NCI-H2171 (cell line): ENCODE results near the gene GFOD1.
A peak's percentile ranks its signal among the peaks of the same experiment; 100 is the strongest.

Source experiments
- DNase-seq: peaks from one replicate; lab custom pipeline; 2025; lab: John Stamatoyannopoulos, UW

Gene GFOD1

DNA sequence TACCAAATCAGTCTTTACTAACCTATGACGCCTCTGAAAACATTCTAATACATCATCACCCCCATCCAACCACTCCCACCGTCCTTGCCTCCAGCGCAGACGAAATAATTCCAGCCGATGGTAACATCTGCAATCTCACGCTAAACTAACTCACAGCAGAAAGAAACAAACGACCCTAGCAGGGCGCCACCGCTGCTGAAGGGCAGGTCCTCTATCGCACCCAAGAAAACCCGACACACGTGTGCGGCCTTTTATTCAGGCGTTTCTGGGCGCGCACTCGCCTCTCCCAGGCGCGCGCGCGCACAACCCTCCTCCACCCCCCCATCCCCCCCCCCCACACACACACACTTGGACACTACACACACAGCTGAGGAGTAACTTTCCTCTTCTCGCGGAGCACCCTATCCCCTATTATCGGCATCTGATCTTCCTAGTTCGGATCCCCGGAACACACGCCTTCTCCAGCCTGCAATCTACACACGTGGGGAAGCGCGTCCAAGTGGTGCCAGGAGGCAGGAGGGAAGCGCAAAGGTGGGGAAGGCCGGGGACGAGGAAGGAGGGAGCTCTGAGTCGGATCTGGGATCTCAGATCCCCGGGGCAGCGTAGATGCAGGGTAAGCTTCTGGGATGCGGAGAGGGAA lies 1.4 kb downstream of the GFOD1 start:
- DNase-seq = peak; percentile 70

DNA sequence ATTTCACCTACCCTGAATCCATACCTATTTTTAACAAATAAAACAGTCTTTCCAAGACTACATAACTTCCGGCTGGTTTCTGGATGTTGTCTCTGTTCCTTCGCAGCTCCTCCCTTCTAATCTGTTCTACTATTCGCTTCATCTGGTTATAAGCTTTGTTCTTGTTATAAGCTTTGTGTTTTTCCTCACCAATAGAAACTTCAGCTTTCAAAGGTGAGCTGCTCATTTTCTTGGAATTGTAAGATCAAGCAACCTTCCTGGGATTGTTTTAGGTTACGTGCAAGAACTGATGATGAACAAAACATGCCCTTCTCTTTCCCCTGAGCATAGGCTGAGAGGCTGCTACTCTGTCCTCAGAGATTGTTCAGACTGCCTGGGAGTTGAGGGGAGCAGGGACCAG lies 2.1 kb downstream of the GFOD1 start:
- DNase-seq = no peak

DNA sequence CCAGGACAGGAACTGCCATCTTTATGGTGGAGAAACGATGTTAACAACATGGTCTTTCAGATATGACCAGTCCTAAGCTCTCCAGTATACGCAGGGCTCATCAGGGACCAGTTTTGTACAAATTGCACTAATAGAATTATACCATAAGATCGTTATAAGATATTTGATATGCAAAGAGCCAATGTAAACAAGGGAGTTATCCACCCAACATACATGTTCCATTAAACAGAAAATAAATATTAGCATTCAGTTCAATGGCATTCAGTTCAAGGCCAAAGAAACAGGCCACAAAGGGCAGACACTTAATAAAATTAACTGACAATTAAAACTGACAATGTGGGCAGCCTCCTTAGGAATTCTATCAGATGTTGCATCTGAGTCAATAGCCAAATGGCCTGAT lies 2.6 kb downstream of the GFOD1 start:
- DNase-seq = no peak

DNA sequence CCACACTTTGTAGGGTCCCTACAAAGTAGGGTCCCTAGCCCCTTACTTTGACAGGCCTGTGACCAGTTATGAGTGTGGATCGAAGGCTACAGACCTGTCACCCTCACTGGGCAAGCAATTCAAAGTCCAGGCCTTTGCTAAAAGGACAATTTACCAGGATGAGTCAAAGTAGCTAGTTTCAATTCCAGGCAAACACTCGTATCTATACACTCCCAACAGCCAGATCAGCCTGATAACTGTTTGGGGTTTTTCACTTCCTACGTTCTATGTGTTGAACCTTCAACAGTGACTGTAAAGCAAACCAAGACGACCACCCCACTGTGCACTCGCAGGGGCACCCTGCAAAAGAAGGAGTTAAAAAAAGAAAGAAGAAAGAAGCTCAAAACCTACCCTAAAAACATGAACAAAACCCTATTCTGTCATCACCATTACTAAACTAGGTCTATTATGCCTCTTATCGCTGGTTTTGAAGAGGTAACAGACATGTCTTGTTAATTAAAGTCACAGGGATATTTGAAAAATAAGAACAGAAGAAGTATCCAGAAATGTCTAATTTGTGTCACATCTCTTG lies 3.2 kb downstream of the GFOD1 start:
- DNase-seq = no peak

DNA sequence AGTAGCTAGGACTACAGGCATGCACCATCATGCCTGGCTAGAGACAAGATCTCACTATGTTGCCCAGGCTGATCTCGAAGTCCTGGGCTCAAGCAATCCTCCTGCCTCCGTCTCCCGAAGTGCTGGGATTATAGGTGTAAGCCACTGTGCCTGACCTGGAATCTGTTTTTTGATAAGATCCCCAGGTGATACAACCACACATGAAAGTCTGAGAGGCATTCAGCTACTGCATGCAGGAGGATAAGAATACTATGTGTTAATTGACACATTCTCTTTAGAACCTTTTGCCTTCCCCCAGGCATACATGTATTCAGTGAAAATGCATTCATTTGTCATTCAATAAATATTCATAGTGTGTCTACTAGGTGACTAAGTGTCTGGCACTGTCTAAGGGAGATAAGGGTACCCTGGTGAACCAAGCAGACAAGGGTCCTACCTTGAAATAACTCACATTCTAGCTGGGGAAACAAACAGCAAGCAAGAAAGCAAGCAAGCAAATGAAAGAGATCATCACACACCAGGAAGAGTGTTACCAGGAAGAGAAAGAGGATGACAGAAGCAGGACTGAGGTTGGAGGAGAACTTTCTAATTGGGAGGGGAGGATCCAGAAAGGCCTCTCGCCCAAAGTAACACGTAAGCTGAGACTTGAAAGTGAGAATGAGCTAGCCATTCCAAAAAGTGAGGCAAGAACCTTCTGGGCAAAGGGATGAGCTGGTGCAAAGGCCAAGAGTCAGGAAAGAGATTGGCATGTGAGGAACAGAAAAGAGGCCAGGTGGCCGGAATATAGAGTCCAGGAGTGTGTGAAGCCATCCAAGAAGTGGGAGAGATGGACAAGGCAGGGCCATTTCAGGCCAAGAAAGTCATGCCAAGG lies 6.5 kb downstream of the GFOD1 start:
- DNase-seq = no peak

DNA sequence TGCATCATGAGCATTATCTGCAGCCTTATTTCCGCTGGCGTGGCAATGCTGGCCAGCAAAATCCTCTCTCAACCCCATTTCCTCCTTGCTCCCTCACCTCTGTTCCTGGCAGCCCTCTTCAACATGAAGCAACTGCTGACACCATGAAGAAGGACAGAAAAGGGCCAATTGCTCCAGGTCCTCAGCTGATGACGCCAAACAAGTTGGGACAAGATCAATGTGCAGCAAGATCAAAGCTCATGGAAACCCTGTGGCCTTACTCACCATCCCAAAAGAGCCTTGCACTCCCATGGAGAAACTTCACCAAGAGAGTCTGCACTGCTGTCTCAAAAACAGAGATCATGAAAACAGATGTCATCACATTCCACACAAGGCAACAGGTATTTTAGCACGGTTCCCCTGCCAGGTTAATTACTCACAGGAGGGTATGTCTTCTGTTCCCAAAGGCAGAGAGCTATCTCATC lies 7.4 kb downstream of the GFOD1 start:
- no peak for DNase-seq

DNA sequence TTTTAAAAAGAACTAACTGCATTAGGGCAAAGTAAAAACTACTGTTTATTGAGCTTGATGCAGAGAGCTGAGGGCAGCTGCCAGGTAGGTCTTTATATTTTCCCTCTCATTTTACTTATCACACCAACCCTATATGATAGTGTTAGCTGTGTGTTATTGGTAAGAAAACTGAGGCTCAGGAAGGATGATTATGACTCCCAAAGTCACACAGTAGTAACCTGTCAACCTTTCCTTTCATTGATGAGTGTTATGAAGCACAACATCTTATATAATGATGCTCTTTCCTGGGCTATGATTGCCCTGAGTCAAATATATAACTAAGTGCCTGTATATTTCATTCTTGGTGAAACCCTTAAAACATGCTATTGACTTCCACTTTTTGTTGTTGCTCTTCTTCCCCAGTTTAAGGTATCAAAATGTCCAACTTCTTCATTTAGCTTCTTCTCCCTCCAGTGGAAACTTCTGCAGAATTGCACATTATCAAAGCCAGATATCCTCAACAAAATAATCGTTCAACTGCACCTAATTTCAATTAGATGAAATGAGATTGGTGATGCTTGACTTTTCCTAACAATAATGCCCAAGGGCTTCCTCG lies 8.1 kb downstream of the GFOD1 start:
- DNase-seq = no peak

DNA sequence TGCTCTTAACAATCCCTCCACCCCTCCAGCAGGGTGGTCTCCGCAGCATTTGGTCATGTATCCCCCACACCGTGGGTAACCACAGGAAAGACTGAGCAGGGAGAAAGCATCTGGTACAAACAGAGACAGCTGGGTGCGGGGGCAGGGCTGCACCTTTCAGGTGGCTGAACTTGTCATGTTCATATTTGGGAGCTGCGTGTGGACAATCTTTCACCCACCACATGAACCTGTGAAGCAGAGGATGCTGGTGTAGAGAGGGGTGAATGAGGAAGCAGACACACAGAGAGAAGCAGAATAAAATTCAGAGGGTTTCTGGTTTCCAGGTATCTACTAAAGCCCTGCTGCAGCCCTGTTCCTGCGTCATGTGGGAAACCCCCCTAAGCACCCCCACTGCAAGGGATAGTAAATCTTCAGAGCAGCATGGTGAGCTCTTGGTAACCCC lies 8.9 kb downstream of the GFOD1 start:
- peak; percentile 45 for DNase-seq

DNA sequence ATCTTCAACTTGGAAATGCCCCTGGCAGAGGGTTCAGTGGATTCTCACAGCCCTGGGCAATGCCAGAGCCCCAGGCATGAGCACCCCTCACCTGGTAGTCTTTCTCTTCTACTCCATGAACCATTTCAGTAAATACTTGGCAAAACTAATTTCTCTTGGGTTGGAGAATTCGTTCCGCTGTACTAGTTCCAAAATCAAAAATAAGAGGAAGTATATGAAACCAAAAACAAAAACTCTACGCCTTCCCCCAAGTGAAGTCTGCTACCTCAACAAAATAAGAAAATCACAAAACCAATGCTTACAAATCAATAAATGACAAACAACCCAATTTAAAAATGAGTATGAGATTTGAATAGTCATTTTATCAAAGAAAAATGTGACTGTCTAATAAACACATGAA lies 12.6 kb downstream of the GFOD1 start:
- no peak for DNase-seq

DNA sequence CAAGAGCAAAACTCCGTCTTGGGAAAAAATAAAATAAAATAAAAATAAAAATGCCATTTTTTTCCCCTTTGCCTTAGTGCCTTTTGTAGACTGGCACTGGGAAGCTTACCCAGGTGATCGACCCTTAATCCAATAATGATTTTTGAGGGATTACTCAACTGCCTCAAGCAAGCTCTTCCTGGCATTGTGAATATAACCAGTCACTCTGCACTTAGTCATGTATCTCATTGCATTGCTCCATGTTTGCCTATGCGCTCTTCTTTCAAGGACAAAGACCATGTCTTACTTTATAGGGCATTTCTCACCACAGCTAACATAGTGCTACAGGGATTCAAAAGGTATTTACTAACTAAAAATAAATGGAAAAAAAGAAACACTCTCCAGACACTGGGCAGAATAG lies 13.0 kb downstream of the GFOD1 start:
- no peak for DNase-seq

DNA sequence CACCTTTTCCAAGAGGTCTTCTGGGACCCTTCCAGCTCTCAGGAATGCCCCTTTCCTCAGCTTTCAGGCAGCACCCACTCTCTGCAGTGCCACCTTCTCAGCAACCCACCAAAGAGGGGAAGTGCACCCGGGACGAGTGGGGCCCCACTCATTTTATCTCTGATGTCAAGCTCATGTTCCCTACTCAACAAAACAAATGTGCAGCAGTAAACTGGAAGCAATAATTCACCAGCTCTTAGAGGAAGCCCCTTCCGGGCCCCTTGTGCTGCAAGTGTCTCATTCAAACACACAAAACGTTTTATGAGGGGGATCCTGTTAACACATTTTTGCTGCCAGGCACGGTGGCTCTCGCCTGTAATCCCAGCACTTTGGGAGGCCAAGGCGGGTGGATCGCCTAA lies 13.6 kb downstream of the GFOD1 start:
- no peak for DNase-seq

DNA sequence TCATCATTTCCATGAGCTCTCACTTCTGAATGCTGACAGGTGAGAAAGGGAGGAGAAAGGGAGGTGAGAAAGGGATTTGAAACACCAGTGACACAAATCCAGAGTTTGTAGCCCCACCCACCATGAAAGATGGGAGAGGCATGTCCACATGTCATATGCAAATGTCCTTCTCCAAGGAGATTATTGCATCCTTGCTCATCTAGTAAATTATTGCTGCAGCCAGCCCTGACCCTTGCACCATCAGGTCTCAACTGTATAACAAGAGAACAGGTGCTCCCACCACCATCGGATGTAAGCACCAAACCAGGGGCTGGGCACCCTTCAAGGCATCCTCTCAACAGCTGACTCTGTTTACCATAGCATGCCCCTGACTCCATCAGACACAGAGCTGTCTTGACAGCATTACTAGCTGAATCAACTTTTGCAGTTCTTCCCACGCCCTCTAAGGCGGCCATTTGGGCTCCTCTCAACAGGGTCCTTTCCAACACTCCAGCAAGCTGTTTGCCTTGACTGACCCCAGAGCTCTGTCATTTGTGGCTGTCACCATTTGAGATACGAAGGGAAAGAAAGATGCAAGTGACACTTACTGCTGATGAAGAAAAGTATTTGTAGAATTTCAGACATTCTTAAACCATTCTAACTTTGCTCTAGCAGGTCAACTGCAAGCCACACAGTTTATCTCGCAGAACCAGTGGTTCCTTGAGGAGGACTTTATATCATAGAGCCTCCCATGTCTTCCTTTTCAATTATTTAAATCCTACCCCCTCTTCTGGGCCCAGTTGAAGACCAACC lies 14.2 kb downstream of the GFOD1 start:
- DNase-seq = no peak

DNA sequence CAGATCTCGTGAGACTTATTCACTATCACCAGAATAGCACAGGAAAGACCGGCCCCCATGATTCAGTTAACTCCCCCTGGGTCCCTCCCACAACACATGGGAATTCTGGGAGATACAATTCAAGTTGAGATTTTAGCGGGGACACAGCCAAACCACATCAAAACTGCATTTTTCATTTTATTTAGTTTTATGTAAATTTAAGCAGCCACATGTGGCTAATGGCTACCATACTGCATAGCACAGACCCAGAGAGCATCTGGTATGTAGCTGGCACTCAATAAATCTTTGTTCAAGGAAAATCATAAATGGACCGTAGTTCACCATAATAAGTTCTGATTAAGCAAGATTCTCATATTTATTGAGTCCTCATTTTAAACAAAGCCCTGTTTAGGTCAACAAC lies 15.3 kb downstream of the GFOD1 start:
- DNase-seq = no peak

DNA sequence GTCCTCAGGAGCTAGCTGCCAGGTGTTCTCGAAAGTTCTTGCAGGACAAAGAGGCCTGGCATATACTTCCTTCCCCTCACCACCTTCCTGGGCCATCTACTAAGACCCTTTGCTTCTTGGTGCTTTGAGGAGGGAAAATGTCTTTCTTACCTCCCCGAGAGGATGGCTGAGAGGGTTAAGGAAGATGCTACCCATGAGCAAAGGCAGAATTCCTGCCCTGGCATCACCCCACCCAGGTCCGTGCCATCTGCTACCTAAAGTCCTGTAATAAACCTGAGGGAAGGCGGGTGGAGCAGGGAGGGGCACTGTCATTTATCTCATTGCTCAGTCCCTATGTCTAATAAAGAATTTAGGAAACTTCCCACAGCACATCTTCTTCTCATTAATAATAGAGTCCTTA lies 16.2 kb downstream of the GFOD1 start:
- peak; percentile 4 for DNase-seq

DNA sequence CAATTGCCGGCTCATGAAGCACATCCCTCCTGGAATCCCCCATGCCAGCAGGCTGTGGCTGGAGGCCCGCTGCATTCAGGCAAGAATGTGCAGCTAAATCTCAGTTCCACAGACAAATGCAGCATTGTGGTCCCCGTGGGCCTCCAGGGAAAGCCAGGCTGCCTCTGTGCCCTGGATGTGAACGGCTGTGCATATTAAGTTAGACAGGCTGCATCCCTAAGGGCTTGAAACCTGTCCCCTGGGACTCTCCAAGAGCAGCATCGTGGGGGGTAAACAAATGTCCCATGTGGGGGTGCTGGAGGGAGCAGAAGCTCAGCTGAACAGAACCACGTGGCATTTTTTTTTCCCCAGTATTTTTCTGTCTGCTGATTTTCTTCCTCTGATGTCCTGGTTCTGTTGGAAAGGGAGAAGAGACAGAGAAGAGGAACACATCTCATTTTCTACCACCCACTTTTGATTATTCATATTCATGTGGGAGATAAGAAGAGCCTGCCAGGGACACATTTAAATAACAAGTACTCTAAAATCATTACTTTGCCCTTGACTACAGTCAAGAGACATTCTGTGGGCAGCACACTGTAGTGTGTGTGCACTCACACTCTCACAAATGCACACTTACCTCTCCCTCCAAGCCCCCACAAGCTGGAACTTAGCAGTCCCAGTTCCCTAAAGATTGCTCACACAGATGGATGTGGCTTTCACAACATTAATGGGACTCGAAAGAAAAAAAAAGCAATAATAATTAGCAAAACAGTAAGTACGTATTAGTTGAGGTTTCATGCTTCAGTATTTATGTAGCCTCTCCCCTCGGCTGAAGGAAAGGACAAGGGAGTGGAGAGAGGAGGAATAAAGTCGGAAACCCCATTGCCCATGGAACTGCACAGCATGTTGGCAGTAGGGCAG lies 16.9 kb downstream of the GFOD1 start:
- peak; percentile 65 for DNase-seq

DNA sequence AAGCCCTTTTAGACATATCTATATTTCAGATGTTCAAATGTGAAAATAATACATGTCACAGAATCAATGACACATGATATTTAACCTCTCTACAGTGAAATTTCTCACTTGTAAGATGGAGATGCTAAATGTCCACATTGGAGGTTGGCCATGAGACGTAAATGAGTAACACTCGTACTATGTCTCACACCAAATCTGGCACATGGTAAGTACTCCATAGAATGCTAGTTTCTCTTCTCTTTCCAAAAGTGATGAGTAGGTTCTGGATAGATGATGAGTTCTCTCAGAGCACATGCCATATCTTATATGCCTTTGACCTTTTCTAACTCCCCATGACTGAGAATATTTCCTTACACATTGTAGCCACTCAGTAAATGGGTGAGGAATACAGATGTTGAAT lies 17.7 kb downstream of the GFOD1 start:
- DNase-seq = no peak

DNA sequence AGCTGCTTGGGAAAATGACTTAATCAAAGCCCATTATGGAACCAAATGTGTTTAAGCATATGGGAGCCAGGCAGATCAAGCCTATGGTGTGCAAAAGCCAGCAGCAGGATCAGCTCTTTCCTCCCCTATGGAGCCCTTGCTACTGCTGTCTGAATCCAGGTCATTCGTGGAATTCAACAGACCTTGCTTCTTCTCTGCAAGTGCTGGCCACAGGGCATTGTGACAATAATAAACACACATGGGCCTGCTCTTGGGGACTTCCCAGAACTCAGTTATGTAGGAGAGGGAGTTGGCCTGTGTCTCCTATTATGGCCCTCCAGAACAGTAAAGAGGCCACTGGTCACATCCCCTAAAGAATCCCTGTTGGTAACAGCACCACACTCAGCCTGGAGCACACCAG lies 18.6 kb downstream of the GFOD1 start:
- DNase-seq = no peak

DNA sequence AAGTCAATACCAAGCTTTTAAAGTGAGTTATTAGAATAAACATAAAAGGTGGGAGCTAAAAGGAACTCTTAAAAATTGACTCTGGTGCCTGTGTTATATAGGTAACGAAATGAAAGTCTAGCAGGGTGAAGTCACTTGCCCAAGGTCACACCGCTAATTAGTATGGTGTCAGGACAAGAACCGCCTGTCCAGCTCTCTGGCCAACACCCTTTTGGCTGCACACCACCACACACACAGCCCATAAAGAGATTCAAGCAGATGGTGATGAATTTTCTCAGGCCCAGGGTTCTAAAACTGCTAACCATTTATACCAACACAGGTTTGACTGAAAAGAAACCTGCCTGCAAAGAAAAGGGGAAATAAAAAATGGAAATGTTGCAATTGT lies 20.2 kb downstream of the GFOD1 start:
- no peak for DNase-seq

DNA sequence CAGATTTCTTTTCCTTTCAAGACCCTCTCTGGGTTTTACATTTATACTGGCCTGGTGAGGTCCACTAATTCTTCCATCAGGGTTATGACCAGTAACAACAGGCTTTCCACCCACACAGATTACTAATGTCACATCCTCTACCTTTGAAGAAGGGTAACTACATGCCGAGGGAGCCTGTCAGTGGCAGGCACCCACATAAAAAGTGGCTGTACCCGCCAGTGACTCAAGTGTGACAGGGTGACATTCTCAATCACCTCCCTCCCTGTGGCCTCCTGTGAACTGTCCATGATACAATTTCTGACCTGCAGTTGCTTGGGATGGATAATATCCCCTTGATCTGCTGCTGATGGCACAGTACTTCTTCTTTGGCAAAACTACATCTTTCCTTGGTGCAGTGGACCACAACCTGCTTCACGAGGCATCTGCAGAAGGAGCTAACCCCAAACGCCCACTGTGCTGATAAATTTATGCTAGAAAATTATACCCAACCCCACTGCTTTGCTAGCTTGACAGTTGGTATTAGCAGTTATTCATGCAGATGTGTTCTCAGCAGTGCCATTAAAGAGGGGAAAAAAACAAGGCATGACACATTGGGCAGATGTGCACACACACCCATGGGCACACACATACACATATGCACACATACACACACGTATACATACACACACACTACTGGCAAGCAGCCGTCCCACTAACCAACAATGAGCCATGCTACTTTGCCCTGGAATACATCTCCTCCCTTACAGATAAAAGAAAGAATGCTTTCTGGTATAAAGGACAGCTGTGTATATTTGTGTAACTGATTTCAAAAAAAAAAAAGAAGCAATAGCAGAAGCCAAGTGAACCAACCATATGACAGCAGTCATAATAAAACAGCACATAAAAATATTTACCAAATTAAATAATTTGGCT lies 20.8 kb downstream of the GFOD1 start:
- no peak for DNase-seq

DNA sequence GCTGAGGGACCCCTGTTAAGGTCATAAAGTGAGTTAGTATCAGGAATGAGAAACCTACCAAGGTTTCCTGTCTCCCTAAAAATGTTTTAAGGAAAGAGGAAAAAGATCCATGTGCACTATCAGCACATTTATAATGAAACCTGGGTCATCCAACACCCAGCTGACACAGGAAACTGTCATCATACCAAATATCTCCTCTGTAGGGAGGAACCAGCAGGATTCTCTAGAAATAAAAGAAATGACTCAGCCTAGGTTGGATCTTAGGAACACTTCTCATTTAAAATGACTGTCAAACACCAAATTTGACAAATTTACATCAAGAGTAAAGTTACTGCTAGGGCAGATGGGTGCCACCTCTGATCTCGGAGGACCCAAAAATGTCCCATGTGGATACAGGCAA lies 21.7 kb downstream of the GFOD1 start:
- no peak for DNase-seq
